GM12872 (cell line): ENCODE measurements around the gene NHLRC2.

ENCODE experiments used
- CTCF ChIP-seq: IDR thresholded peaks from 3 replicates; pipeline ENCODE4 v1.5.1; 2011; ENCODE audit warnings: low read depth, mild to moderate bottlenecking, low read length, moderate library complexity; ENCODE audit not compliant: insufficient read depth

The NHLRC2 gene

GRCh38 chr10:113882240-113882639 lies 27.8 kb downstream of the NHLRC2 start:
- no peak for TF ChIP-seq CTCF

GRCh38 chr10:113889911-113890310 lies 35.5 kb downstream of the NHLRC2 start:
- no peak for TF ChIP-seq CTCF

GRCh38 chr10:113890769-113891168 lies 36.3 kb downstream of the NHLRC2 start:
- TF ChIP-seq CTCF: no peak

GRCh38 chr10:113891476-113891875 lies 37.0 kb downstream of the NHLRC2 start:
- TF ChIP-seq CTCF: no peak

DNA sequence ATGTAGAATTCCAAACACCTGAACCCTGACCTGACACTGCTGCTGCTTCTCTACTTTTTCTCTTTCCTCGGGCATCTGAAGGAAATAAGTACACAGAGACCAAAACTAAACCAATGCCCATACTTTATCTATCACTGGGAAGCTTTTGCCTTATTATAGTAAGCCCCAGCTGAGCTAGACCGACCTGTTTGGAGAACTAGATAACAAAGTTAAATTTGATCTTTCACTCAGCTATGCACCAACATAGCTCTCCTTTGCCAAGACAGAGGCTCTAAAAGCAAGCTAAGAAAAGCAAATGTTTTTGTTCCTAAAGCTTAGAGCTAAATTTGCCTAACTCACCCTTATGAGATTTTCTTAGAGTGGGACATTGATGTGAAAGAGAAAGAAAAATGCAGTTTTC lies 39.1 kb downstream of the NHLRC2 start:
- no peak for TF ChIP-seq CTCF

GRCh38 chr10:113894581-113894980 lies 40.1 kb downstream of the NHLRC2 start:
- no peak for TF ChIP-seq CTCF

GRCh38 chr10:113895018-113895417 lies 40.6 kb downstream of the NHLRC2 start:
- TF ChIP-seq CTCF: no peak
